Left ventricle myocardium superior (tissue), 1 donor: ENCODE results near the gene TMEM53. TPM values are rescaled to one million over a fixed set of nuclear protein-coding genes. Genes with fewer than 3 reads are reported as not detected.

Source experiments
- ATAC-seq: fragments of 200-7000 bp; cut with Tn5 transposase; one replicate; pipeline ENCODE4 v1.9.1; 2020; ENCODE audit warnings: mild to moderate bottlenecking, moderate library complexity
- DNase-seq: peaks from one replicate; pipeline ENCODE4 v3.0.0-alpha.2; 2020
- intact Hi-C: fragments of 100-400 bp; cut with micrococcal nuclease; formaldehyde crosslinking; loops from one replicate; pipeline ENCODE4 v1.11.0; 2022
- total RNA-seq: library from RNA; stranded (reverse); fragmentation: NEBNext Ultra II Directional; extraction: Animal tissue kit (Norgen Biotek cat#: 25700); gene quantifications from one replicate; pipeline ENCODE4 v1.2.1, GENCODE V29; 2021
- donor health status: DM: no; HTN: yes; CAD: no; lungs with severe emphysema.

TMEM53 gene
- total RNA-seq, 1 donor from 2014 or later: 9.1 TPM

GRCh38 chr1:44613941-44614340 is 60.3 kb downstream of the TMEM53 start:
- intact Hi-C loops: no loop called here
- no peak for DNase-seq
- no peak for ATAC-seq

- DNase-seq (no peak), ATAC-seq (no peak)
- intact Hi-C loops: no loop called here
Measured at GRCh38 chr1:44611866-44612265, 62.4 kb downstream of the TMEM53 start.

GRCh38 chr1:44611419-44611818 is 62.9 kb downstream of the TMEM53 start:
- no peak for DNase-seq
- intact Hi-C loops: no loop called here
- no peak for ATAC-seq

GRCh38 chr1:44610527-44611148 is 63.6 kb downstream of the TMEM53 start:
- intact Hi-C loops: no loop called here
- DNase-seq (no peak), ATAC-seq (no peak)

GRCh38 chr1:44609768-44610526 is 64.3 kb downstream of the TMEM53 start:
- DNase-seq (no peak), ATAC-seq (no peak)
- intact Hi-C loops: no loop called here

- DNase-seq (peak; percentile 60), ATAC-seq (peak; percentile 86)
- intact Hi-C loops: no loop called here
Measured at GRCh38 chr1:44609412-44609767, 64.9 kb downstream of the TMEM53 start.

- intact Hi-C loops: no loop called here
- no peak for DNase-seq
- ATAC-seq: no peak
Measured at GRCh38 chr1:44608141-44608540, 66.1 kb downstream of the TMEM53 start.

- no peak for ATAC-seq
- intact Hi-C loops: no loop called here
- no peak for DNase-seq
Measured at GRCh38 chr1:44606701-44607281, 67.5 kb downstream of the TMEM53 start.

- ATAC-seq (no peak), DNase-seq (no peak)
- intact Hi-C loops: no loop called here
Measured at GRCh38 chr1:44605914-44606615, 68.2 kb downstream of the TMEM53 start.

GRCh38 chr1:44604157-44604955 is 69.9 kb downstream of the TMEM53 start:
- DNase-seq: no peak
- intact Hi-C loops: no loop called here
- ATAC-seq: no peak

GRCh38 chr1:44603718-44604117 is 70.6 kb downstream of the TMEM53 start:
- ATAC-seq (no peak), DNase-seq (no peak)
- intact Hi-C loops: no loop called here

Other genes with a start within 250 kb of the TMEM53 start
- gene ARMH1, start 233 bp upstream of the TMEM53 start, total RNA-seq: 0.92 TPM
- not detected for gene RNU5D-1, start 56.7 kb upstream of the TMEM53 start, total RNA-seq
- 0.87 TPM for gene KIF2C, start 65.4 kb upstream of the TMEM53 start, total RNA-seq
- gene RPS8, start 101.1 kb upstream of the TMEM53 start, total RNA-seq: 727 TPM
- 0.12 TPM for gene BEST4, start 113.7 kb upstream of the TMEM53 start, total RNA-seq
- gene PLK3, start 125.9 kb upstream of the TMEM53 start, total RNA-seq: 7.5 TPM
- gene DYNLT4, start 132.9 kb upstream of the TMEM53 start, total RNA-seq: 0.35 TPM
- gene BTBD19, start 134.0 kb upstream of the TMEM53 start, total RNA-seq: 2.5 TPM
- gene PTCH2, start 168.8 kb upstream of the TMEM53 start, total RNA-seq: 0.40 TPM